Activated T-helper 17 cell treated with anti-CD3 and anti-CD28 coated beads, Interleukin-2, amount 50 U/mL, for 72 hours (primary cell): ENCODE measurements around the gene GPATCH8. TPM values are rescaled to one million over a fixed set of nuclear protein-coding genes. Genes with fewer than 3 reads are reported as not detected.
A peak's percentile ranks its signal among the peaks of the same experiment; 100 is the strongest.

Experiments
- ATAC-seq: fragments of 150-1000 bp; cut with Tn5 transposase; replicated peaks from 2 replicates; pipeline ENCODE4 v1.10.0; 2021; ENCODE audit warnings: mild to moderate bottlenecking, moderate library complexity
- H3K27ac Mint-ChIP-seq: one replicate; pipeline ENCODE4 v1.8.0; 2022; ENCODE audit warnings: mixed read lengths
- H3K27me3 Mint-ChIP-seq: one replicate; pipeline ENCODE4 v1.8.0; 2022; ENCODE audit warnings: mixed read lengths
- H3K36me3 Mint-ChIP-seq: one replicate; pipeline ENCODE4 v1.8.0; 2022; ENCODE audit warnings: low read depth, mild to moderate bottlenecking, mixed read lengths
- H3K4me1 Mint-ChIP-seq: one replicate; pipeline ENCODE4 v1.8.0; 2022; ENCODE audit warnings: mixed read lengths
- H3K4me3 Mint-ChIP-seq: one replicate; pipeline ENCODE4 v1.8.0; 2022; ENCODE audit warnings: mild to moderate bottlenecking, mixed read lengths
- H3K9me3 Mint-ChIP-seq: one replicate; pipeline ENCODE4 v1.8.0; 2022; ENCODE audit warnings: mixed read lengths
- total RNA-seq, 2 donors: library from RNA; stranded (reverse); gene quantifications; one replicate each; pipeline ENCODE4 v1.2.3, GENCODE V29; 2022

GPATCH8 gene
- total RNA-seq, 2 donors from 2014 or later, result 40.3 to 43.7 TPM

DNA sequence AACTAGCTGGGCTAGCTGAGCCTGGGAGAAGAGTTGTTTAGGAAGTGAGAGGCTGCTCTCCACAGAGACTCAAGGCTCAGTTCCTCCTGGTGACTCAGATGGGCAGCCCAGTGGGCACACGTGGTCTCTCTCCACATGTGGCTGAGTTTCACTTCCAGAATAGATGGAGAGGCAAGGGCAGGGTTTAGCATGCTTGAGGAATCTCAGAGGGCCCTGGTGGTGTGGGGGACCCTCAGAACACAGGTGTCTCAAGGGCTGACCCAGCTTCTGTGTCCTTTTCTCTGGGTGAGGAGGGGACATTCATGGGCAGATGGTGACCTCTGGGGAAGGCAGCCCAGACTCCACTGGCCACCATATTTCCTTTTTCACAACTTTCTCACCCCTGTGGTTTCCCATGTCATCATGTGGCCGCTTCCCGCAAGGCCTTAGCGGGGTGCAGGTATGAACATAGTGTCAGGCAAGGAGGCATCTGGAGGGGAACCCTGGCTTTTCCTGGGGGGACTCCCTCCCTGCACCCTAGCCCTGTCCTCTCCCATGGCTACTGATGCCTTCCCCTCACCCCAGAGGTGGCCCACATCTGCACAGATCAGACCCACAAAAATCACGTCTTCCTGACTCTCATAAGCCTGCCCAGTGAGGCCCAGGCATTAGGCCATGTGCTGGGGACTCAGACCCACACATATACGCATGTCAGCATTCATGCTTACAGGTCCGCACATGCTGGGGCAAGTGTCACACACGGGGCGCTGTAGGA lies 154.8 kb downstream of the GPATCH8 start:
- Mint-ChIP-seq H3K36me3 (peaks cover 8% of the 10 kb centered on the region), H3K4me1 (peaks cover 10% of the 10 kb centered on the region), H3K27ac (no peak overlapping the region), H3K4me3 (no peak overlapping the region), H3K9me3 (no peaks in the 10 kb centered on the region), H3K27me3 (no peaks in the 10 kb centered on the region)
- peak; percentile 16 for ATAC-seq

Other genes with a start within 250 kb of the GPATCH8 start
- not detected for gene SLC4A1, start 235.3 kb downstream of the GPATCH8 start, total RNA-seq
- gene RUNDC3A, start 194.8 kb downstream of the GPATCH8 start, total RNA-seq, result under 1 TPM; 0.41 to 0.53 TPM
- 100 to 1,000 TPM in 1 of 2 donors, 10 to 100 TPM in 1; 60.3 to 114 TPM for gene SLC25A39, start 178.6 kb downstream of the GPATCH8 start, total RNA-seq
- 10 to 100 TPM; 48.5 to 54.5 TPM for gene GRN, start 158.1 kb downstream of the GPATCH8 start, total RNA-seq
- gene FAM171A2, start 139.6 kb downstream of the GPATCH8 start, total RNA-seq, result under 1 TPM; 0.17 to 0.32 TPM
- 1 to 10 TPM; 2.2 to 3.7 TPM for gene ITGA2B, start 113.8 kb downstream of the GPATCH8 start, total RNA-seq
- not detected for gene FZD2, start 54.1 kb upstream of the GPATCH8 start, total RNA-seq
- under 1 TPM in 1 of 2 donors, not detected in 1; 0.58 TPM for gene MEIOC, start 153.1 kb upstream of the GPATCH8 start, total RNA-seq
- 10 to 100 TPM; 24.2 to 30.0 TPM for gene CCDC43, start 186.4 kb upstream of the GPATCH8 start, total RNA-seq
- 10 to 100 TPM; 16.3 to 24.3 TPM for gene DBF4B, start 205.3 kb upstream of the GPATCH8 start, total RNA-seq